ENCODE data around the gene ZC3H11A.
A peak's percentile ranks its signal among the peaks of the same experiment; 100 is the strongest.
"Not testable (repeated sequence)": the region's sequence is repeated elsewhere in the genome, so short reads cannot be mapped to it uniquely, and the experiment has no call there.

Gene ZC3H11A

DNA sequence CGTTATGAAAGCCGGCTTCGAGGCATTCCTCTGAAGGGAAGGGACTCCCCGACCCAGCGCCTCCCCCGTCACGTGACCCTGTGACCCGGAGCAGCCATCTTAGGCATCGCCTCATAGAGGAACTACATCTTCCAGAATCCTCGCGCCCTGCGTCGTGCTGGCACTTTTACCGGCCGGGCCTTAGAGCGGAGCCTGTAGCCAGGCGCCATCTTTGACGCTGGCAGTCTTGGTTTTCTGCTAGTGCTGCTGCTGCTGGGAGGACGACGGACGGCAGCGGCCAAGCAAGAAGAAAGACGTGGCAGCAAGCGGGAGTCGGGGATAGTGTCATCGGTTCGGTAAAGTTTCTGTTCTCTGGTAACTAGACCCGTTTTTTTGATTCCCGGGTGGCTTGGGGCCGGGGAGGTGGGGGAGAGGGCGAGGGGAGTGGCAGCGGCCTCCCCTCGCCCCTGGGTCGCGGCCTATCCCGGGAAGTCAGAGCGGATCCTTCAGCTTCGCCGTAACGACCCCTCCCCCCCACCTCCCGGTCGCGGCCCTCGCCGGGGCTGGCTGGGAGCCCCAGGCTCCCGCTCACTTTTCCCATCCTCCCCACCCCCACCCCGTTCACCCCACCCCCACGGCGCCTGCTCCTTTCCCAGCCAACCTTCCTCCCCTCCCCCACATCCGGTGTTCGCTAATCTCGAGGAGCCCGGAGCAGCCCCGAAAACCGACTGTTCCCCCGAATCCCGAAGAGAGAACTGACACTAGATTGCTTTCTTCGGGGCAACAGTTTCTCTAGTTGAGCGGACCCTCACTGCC lies at the start of gene ZC3H11A, which contains the start of gene ZBED6:
ZC3H11A (plus strand) TSS at position 183 of the 795 bp plus-strand sequence. CDS start 21,448 bp downstream, outside the sequence.
ZBED6 (plus strand) TSS at position 183 of the 795 bp plus-strand sequence. CDS start 1,900 bp downstream, outside the sequence.
- peak; percentile 99 for DNase-seq (ENCODE audit: low read depth)

DNA sequence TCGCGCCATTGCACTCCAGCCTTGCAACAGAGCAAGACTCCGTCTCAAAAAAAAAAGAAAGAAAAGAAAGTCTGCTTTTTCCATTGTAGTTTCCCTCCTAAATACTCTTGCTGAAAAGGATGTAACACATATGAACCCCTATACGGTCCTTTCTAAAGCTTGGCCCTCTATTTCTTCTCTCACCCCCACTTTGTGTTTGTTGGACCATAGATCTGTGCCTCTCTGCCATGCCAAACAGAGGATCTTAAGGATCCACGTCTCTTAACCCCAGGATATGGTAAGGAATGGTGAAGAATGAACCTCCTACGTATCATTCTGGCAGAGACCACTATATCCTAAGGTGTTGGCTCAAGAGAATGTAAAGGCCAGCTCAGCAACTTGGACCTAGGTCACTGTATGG lies 49.1 kb upstream of the ZC3H11A start:
- no peak for DNase-seq (ENCODE audit: low read depth)

DNA sequence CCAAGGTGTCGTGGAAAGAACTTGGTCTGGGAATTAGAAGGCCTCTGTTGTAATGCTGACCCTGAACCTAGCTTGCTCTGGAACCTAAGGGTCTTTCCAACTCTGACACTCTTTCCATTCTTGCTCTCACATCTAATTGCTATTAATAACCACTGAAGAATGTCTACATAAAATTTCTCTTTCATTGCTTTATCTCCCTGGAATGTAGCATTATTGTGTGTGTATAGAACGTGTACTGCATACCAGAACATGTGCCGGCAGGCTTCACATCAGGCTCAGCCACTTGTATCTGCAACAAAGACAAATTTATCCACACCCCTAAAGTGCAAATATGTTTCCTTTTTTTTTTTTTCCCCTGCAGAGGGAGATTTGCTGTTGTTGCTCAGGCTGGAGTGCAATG lies 44.4 kb upstream of the ZC3H11A start:
- peak; percentile 69 for DNase-seq (ENCODE audit: low read depth)

DNA sequence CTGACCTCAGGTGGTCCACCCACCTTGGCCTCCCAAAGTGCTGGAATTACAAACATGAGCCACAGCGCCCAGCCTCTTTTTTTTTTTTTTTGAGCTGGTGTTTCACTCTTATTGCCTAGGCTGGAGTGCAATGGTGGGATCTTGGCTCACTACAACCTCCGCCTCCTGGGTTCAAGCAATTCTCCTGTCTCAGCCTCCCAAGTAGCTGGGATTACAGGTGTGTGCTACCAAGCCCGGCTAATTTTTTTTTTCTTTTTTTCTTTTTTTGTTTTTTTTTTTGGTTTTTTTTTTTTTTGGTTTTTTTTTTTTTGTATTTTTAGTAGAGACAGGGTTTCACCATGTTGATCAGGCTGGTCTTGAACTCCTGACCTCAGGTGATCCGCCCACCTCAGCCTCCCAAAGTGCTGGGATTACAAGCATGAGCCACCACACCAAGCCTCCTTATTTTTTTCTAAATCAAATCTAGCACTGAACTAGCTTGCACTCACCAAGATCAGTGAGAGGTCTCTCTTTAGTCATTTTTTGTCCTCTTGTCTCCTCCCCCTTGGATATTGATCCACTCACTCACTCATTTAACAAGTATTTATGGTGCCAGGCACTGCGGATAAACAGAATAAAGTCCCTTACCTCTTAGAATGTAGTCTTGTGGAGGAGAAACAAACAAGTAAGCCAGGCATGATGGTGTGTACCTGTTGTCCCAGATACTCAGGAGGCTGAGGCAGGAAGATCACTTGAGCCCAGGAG lies 43.6 kb upstream of the ZC3H11A start:
- DNase-seq (ENCODE audit: low read depth) = not testable (repeated sequence)

DNA sequence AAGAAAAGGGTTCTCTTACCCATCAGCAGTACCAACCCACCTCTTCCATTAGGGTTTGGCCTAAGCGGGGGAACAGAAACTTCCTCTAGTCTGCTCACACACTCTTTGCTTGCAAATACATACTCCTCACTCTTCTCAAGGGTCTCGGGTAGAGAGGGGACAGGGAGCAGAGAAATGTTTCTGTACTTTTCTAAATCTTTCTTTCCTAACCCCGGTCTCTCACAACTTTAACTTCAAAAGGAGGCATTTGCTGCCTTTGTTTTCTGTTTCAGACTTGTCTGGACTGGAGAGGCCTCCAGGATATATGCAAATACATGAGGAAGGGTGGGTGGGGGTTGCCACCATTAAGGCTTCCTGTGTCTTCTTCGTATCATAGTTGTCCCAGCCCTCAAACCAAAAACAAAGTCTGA lies 41.0 kb upstream of the ZC3H11A start:
- DNase-seq (ENCODE audit: low read depth) = no peak

DNA sequence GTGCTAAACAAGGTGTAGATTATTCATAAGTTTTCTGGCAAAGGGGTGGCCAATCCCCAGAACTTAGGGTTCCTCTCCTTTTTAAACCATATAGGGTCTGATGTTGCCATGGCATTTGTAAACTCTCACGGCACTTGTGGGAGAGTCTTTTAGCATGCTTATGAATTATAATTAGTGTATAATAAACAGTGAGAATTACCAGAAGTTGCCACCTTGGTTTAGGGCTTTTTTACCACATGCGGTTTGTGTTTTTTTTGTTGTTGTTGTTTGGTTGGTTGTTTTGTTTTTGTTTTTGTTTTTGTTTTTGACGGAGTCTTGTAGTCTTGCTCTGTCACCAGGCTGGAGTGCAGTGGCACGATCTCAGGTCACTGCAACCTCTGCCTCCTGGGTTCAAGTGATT lies 39.4 kb upstream of the ZC3H11A start:
- no peak for DNase-seq (ENCODE audit: low read depth)

DNA sequence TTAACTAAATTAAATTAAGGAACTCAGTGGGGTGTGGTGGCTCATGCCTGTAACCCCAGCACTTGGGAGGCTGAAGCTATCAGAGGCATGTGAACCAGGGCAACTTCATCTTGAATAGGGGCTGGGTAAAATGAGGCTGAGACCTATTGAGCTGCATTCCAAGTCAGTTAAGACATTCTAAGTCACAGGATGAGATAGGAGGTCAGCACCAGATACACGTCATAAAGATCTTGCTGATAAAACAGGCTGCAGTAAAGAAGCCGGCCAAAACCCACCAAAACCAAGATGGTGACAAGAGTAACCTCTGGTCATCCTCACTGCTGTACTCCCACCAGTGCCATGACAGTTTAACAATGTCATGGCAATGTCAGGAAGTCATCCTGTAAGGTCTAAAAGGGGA lies 36.7 kb upstream of the ZC3H11A start:
- not testable (repeated sequence) for DNase-seq (ENCODE audit: low read depth)

DNA sequence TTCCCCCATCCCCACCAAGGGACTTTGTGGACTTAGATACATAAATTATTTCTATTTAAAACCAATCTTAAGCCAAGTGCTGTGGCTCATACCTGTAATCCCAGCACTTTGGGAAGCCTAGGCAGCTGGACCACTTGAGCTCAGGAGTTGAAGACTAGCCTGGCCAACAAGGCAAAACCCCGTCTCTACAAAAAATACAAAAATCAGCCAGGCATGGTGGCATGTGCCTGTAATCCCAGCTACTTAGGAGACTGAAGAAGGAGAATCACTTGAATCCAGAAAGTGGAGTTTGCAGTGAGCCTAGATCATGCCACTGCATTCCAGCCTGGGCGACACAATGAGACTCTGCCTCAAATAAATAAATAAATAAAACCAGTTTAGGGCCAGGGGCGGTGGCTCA lies 34.9 kb upstream of the ZC3H11A start:
- DNase-seq (ENCODE audit: low read depth) = no peak

DNA sequence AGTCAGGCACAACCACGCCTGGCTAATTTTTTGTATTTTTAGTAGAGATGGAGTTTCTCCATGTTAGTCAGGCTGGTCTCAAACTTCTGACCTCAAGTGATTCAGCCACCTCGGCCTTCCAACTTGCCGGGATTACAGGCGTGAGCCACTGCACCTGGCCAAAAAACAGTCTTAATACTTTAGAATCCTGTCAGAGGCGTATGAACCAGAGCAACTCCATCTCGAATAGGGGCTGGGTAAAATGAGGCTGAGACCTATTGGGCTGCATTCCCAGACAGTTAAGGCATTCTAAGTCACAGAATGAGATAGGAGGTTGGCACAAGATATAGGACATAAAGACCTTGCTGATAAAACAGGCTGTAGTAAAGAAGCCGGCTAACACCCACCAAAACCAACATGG lies 33.5 kb upstream of the ZC3H11A start:
- not testable (repeated sequence) for DNase-seq (ENCODE audit: low read depth)

DNA sequence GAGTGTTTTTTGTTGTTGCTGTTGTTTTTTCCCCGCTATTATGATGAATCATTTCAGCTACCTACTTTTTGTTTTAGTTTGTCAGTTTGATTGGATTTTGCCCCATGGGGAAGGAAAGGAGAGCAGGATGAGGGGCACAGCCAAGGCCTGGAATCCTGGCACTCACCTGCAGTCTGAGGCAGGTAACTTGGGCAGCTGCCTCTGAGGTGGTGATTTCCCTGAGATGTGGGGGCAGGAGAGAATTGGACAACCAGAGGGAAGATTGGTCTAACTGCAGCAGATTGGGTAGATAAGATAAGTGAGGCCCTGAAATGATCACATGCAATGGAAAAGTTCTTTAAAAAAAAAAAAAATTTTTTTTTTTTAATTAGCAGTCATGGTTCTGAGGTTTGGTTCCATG lies 31.9 kb upstream of the ZC3H11A start:
- no peak for DNase-seq (ENCODE audit: low read depth)

DNA sequence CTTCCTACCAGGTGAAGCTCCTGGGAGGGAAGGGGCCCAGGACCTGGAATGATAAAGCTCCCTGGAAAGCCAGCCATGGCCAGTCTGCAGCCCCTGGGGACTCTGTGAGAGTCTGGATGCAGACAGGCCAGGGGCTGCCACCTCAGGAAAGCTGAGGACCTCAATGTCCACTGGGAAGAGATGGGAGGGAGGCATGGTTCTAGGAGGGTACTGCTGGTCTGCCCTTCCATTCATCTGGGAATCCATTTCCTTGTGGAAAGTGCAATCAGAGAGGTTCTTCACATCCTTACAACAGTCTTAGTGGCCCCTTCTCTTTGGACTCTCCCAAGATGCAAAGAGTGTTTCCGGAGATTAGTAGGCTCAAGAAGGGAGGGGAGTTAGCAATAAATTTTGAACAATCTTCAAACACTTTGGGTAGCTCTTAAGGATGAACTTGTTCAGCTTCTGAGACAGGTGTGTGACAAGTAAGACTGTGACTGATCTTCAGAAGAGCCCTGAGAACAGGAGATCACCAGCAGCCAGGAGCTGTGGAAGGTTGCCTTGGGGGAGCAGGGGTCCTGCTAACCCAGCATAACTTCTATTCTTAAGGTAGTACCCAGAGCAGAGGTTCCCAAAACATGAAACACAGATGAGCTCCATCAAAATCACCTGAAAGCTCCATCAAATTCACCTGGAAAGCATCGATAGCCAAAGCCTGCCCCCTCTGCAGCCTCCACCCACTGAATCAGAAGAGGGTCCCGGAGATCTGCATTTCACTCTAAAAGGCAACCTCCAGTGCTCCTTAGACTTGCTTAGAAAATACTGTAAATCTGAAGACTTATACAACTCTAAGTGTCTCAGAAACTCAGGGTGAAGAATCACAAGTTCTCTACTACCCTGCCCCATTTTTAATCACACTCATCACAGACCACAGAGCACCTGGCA lies 31.1 kb upstream of the ZC3H11A start:
- no peak for DNase-seq (ENCODE audit: low read depth)

DNA sequence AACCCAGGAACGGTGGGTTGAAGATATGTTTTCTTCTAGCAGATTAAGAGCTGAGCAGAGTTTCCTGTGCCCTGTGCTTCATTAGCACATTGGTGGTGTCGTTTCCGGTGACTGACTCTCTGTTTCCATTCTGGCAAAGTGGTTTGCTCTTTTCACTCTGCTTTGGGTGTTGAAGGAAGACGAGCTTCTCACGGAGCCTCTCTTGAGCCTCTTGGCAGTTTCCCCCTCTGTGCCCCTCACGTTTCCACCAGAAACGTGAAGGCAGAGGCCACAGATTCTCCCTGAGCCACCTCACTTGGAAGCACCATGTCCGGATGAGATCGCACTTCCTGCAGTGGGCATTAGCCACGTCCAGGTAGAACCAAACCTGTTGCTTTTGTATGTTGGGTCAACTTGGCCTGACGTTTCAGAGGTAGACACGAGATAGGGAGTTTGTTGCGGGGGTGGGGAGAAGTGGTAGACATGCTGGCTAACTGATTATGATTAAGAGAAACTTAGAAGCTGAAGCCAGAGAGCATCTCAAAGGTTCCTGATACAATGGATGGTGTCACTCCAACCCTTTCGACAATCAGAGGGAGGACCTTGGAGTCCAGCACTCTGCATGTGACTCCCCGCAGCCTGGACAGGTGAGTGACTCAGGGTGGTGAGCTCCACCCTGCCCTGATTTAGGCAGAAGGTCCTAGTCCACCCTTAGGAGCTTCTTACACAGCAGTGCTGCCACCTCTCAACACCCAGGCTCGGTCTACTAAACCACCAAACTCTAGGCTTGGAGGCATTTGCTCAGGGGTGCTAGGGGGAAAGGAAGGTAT lies 30.2 kb upstream of the ZC3H11A start, which contains the start of gene LAX1:
LAX1 (plus strand) TSS at position 155 of the 809 bp plus-strand sequence; CDS start at position 538, 383 bp downstream.
- no peak for DNase-seq (ENCODE audit: low read depth)

DNA sequence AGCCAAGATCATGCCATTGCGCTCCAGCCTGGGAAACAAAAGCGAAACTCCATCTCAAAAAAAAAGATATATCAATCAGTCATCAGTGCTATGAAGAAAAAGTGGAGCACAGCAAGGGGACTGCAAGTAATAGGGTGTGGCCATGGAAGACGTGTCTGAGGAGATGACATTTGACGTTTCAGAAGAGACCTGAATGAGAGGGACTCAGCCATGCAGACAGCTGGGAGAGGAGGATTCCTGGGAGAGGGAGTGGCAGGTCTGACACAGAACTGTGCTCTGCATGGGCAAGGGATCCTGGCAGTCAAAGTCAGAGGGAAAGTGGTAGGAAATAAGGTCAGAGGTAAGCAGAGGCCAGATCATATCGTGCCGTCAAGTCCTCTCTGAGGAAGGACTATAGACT lies 27.2 kb upstream of the ZC3H11A start:
- no peak for DNase-seq (ENCODE audit: low read depth)

DNA sequence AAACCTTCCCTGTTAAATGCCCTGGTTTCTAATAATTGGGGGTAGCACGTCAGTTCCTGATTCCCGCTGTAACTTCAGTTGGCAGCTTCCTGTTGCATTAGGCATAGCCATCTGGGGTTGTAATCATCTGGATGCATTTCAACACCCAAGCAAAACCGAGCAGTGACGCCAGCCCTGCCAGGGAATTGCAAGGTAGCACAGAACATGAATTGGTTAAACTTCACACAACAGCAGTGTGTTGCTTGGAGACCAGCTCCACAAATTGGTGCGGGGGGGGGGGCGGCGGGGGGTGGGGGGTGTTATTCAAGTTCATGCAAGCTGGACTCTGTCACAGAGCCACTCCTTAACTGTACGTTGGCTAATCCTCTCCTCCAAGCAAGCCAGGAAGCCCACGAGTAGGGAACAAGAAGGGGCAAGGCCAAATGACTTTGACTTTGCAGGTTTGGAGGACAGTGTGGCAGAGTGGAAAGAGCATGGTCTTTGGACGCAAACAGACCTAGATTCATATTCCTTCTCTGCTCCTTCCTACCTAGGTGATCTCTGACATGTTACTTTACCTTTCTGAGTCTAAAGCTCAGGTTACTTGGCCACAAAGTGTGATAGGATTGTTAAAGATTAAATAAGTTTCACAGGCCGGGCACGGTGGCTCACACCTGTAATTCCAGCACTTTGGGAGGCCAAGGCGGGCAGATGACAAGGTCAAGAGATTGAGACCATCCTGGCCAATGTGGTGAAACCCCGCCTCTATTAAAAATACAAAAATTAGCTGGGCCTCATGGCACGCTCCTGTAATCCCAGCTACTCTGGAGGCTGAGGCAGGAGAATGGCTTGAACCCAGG lies 25.7 kb upstream of the ZC3H11A start:
- DNase-seq (ENCODE audit: low read depth) = peak; percentile 90

DNA sequence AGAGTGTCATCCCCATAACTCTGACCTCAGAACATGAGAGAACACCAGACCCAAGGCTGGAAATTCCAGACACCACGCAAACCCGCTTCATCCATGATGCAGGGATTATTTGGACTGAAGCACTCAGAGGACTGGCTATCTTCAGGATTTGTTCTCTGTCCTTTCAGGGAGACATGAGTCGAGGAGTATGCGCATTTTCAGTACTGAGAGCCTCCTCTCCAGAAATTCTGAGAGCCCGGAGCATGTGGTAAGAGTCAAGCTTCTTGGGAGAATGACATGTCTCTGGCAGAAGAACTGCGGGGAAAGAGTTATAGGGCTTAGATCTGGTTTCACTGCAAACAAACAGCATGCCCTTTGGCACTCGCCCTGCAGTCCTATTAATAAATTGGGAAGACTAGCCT lies 23.5 kb upstream of the ZC3H11A start:
- DNase-seq (ENCODE audit: low read depth) = peak; percentile 59

DNA sequence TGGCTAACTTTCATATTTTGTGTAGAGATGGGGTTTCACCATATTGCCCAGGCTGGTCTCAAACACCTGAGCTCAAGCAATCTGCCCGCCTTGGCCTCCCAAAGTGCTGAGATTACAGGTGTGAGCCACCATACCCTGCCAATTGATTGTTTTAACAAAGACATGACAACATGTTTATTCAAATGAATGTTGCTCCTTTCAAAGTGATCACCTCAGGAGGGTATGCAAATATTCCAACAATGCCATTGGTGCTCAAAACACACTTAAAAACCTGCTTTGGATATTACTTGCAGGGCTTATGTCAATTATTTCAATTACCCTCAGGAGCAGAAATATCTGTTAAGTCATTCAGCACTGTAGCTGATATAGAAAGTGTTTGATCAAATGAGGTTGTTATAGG lies 22.6 kb upstream of the ZC3H11A start:
- DNase-seq (ENCODE audit: low read depth) = no peak

DNA sequence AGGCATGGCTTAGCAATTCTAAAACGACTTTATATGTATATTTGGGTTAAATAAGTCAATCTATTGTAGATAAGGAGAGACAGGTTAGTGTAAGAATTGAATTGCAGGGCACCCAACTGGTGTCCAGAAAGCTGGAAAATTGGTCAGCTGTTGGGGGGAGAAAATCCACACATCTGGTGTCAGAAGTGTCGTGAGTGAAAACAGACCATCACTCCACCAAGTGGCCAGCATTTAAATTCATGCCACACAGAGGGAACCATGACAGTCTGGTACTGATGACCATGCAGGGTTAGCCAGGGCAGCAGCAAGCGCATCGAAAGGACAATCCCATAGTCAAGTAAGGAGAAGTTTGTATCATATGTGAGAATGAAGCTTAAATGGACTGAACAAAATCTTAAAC lies 18.8 kb upstream of the ZC3H11A start:
- no peak for DNase-seq (ENCODE audit: low read depth)

DNA sequence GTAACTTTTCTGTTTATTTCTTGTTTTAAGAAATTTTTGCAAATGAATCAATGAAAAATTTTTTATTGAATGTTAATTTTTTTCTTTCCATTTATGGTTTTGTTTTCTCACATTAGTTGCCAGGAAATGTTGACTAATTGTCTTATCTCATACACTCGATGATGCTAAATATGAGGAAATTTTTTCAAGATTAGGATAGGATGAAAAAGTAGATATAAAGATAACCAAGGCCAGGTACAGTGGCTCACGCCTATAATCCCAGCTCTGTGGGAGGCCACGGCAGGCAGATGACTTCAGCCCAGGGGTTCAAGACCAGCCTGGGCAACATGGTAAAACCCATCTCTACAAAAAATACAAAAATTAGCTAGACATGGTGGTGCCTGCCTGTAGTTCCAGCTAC lies 17.8 kb upstream of the ZC3H11A start:
- peak; percentile 65 for DNase-seq (ENCODE audit: low read depth)

DNA sequence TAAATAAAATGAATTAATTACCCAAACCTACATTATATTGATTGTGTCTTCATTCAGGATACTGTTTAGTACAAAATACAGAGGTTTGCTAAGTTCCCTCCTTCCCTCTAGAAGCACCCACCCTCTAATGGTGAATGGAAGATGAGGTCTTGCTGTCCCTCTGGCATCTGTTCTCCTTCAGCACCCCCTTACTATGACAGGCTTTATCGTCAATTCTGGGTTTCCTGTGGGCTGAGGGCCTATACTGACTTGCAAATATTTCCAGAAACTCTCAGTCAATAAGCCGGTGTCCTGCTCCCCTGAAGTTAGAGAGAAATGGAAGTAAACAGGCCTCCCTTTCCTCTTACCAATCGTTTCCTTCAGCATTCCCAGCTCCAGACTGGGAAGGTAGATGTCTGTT lies 17.3 kb upstream of the ZC3H11A start:
- no peak for DNase-seq (ENCODE audit: low read depth)

DNA sequence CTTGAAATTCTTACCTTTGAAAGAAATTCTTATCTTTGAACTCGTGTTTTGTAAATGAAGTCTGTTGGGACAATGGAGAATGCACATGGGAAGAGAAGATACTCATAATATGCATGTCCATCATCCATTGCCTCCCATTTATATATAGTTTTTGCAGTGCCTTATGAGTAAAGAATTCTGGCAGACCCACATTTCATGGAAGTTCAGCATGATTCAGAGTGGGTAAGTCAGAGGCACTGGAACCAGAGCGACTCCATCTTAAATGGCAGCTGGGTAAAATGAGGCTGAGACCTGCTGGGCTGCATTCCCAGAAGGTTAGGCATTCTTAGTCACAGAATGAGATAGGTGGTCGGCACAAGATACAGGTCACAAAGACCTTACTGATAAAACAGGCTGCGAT lies 16.6 kb upstream of the ZC3H11A start:
- DNase-seq (ENCODE audit: low read depth) = no peak
